ENCODE measurements around the gene GORAB. TPM values are rescaled to one million over a fixed set of nuclear protein-coding genes. Genes with fewer than 3 reads are reported as not detected.

GORAB gene
- total and polyA plus RNA-seq, 10 of the 15 experiments (the other 5 are each of a cell fraction or from before 2014, with no cell fraction given), result 5.5 to 38.6 (median 10.3) TPM

DNA sequence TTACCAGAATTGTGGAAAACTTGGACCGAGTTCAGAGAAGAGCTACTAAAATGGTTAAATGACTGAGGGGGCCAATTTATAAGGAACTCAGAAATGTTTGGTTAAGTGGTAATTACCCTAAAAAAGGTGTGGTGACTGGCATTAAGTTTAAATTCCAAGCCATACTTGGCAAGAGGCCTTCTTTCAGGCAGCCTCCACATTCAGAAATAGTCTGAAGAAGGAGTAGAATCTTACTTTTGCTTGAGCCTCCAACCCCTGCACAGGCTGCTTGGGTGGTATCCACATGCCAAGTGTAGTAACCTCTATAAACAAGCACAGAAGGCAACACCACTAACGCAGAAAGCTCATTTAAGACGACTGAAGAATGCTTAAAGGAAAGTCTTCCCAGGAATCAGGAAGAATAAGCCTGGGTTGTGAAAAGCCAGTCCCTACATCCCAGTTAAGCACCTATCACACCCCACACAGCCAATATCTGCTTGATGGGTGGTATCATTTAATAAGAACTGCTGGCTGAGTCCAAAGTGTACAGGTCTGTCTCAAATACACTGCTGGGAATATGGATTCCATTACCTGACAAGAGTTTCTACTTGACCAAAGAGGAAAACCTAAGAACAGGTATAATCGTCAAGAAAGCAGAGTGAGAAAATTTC is 13.7 kb upstream of the GORAB start (continued):
- TF ChIP-seq ATF2 (IDR thresholded peaks at IDR 0.05; ENCODE audit: low read length) (no peak), RUNX3 (IDR thresholded peaks at IDR 0.05; ENCODE audit: low read length) (no peak), ZBTB11 (CRISPR knock-in tag; IDR thresholded peaks at IDR 0.05) (no peak), SREBF2 (IDR thresholded peaks at IDR 0.05; ENCODE audit: low read length) (no peak), BMI1 (IDR thresholded peaks at IDR 0.05; ENCODE audit: borderline replicate concordance) (no peak), CHD4 (IDR thresholded peaks at IDR 0.05) (no peak), RELA (IDR thresholded peaks at IDR 0.05; ENCODE audit: borderline replicate concordance, partially characterized antibody) (no peak), NFXL1 (IDR thresholded peaks at IDR 0.05; ENCODE audit: borderline replicate concordance) (no peak)
- TF ChIP-seq, protein P1, sequence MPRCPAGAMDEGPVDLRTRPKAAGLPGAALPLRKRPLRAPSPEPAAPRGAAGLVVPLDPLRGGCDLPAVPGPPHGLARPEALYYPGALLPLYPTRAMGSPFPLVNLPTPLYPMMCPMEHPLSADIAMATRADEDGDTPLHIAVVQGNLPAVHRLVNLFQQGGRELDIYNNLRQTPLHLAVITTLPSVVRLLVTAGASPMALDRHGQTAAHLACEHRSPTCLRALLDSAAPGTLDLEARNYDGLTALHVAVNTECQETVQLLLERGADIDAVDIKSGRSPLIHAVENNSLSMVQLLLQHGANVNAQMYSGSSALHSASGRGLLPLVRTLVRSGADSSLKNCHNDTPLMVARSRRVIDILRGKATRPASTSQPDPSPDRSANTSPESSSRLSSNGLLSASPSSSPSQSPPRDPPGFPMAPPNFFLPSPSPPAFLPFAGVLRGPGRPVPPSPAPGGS (IDR thresholded peaks at IDR 0.05; ENCODE audit: borderline replicate concordance, insufficient read depth, low read depth, low read length, poor library complexity, severe bottlenecking), result no peak
